Mesodermal cell (in vitro differentiated cells): Measurements from ENCODE around the gene LPIN3. TPM values are rescaled to one million over a fixed set of nuclear protein-coding genes. Genes with fewer than 3 reads are reported as not detected.
A peak's percentile ranks its signal among the peaks of the same experiment; 100 is the strongest.

Source experiments
- H3K27ac ChIP-seq: 2 replicates; pipeline ENCODE4 v1.7.0; 2013; ENCODE audit warnings: mild to moderate bottlenecking, low read depth, low read length, moderate library complexity; ENCODE audit not compliant: severe bottlenecking
- H3K36me3 ChIP-seq: 2 replicates; pipeline ENCODE4 v1.7.1; 2013; ENCODE audit warnings: mild to moderate bottlenecking, low read length, moderate library complexity; ENCODE audit not compliant: control insufficient read depth, insufficient read depth
- H3K4me1 ChIP-seq: one replicate; pipeline ENCODE4 v1.7.1; 2013; ENCODE audit warnings: mild to moderate bottlenecking, low read length; ENCODE audit not compliant: insufficient read depth, control insufficient read depth, poor library complexity, severe bottlenecking
- H3K4me3 ChIP-seq: 2 replicates; pipeline ENCODE4 v1.7.0; 2013; ENCODE audit warnings: low read length, control low read depth, mild to moderate bottlenecking; ENCODE audit not compliant: insufficient read depth, poor library complexity, severe bottlenecking; ENCODE audit errors: extremely low read depth
- H3K9me3 ChIP-seq: 2 replicates; pipeline ENCODE4 v1.7.1; 2013; ENCODE audit warnings: mild to moderate bottlenecking, low read length, moderate library complexity; ENCODE audit not compliant: control insufficient read depth
- WGBS, 2 experiments: methylation state at CpG; one replicate each; pipeline ENCODE4 v1.1.5; 2013; ENCODE audit warnings: missing lambda C conversion rate in 2 of 2; ENCODE audit not compliant: insufficient coverage in 2 of 2; 5-methylcytosine and 5-hydroxymethylcytosine counted together
- polyA plus RNA-seq, 2 experiments: library from polyadenylated mRNA; stranded (reverse); fragments of 50-300 nt; gene quantifications; one replicate each; pipeline ENCODE4 v1.2.3, GENCODE V29; 2013

Gene LPIN3
- polyA plus RNA-seq (2013, experiment 1 of 2) = 9.8 TPM
- polyA plus RNA-seq (2013, experiment 2 of 2) = 8.1 TPM

- H3K36me3 ChIP-seq = no peaks in the 10 kb centered on the region
- peak within 1 kb of the TSS; percentile 72 for H3K27ac ChIP-seq
- peak within 1 kb of the TSS; percentile 47 for H3K4me3 ChIP-seq
- WGBS, 2 experiments = 4 to 6% methylated on average over 23 to 25 of the region's 33 CpGs
- peaks cover 11% of the 10 kb centered on the region for H3K4me1 ChIP-seq
- no peaks in the 10 kb centered on the region for H3K9me3 ChIP-seq
These were observed at the start of gene LPIN3 for GRCh38 chr20:41340327-41341055. Gene LPIN3 (plus strand): TSS chr20:41340821. CDS start chr20:41345804, 4,983 bp downstream.

- no peak overlapping the region for H3K27ac ChIP-seq
- H3K4me1 ChIP-seq = peaks cover 8% of the 10 kb centered on the region
- no peaks in the 10 kb centered on the region for H3K36me3 ChIP-seq
- H3K9me3 ChIP-seq = no peaks in the 10 kb centered on the region
- 50 to 100% methylated on average over 1 of the region's 2 CpGs for WGBS, 2 experiments
- no peak overlapping the region for H3K4me3 ChIP-seq
These were observed 47.2 kb upstream of the LPIN3 start for GRCh38 chr20:41293269-41294037.

- Histone ChIP-seq H3K4me1 (peaks cover 11% of the 10 kb centered on the region), H3K27ac (no peak overlapping the region), H3K4me3 (no peak overlapping the region), H3K9me3 (no peaks in the 10 kb centered on the region), H3K36me3 (no peaks in the 10 kb centered on the region)
- WGBS, 2 experiments = no CpG with 5 or more reads among the region's 3 CpGs
These were observed 40.7 kb upstream of the LPIN3 start for GRCh38 chr20:41299899-41300298.

GRCh38 chr20:41300383-41300782, 40.2 kb upstream of the LPIN3 start:
- H3K9me3 ChIP-seq = no peaks in the 10 kb centered on the region
- no peak overlapping the region for H3K27ac ChIP-seq
- 82 to 83% methylated on average over 2 of the region's 3 CpGs for WGBS, 2 experiments
- no peaks in the 10 kb centered on the region for H3K36me3 ChIP-seq
- H3K4me3 ChIP-seq = no peak overlapping the region
- peaks cover 11% of the 10 kb centered on the region for H3K4me1 ChIP-seq

GRCh38 chr20:41300886-41301285, 39.7 kb upstream of the LPIN3 start:
- peak overlapping the region; percentile 31 for H3K27ac ChIP-seq
- no peaks in the 10 kb centered on the region for H3K36me3 ChIP-seq
- WGBS, 2 experiments = 77 to 88% methylated on average over 4 of the region's 4 CpGs
- peaks cover 11% of the 10 kb centered on the region for H3K4me1 ChIP-seq
- no peaks in the 10 kb centered on the region for H3K9me3 ChIP-seq
- H3K4me3 ChIP-seq = no peak overlapping the region

- WGBS, 2 experiments = 64 to 80% methylated on average over 1 of the region's 1 CpG
These were observed 36.6 kb upstream of the LPIN3 start for GRCh38 chr20:41304002-41304401.

GRCh38 chr20:41304424-41305079, 36.1 kb upstream of the LPIN3 start:
- H3K4me1 ChIP-seq = peaks cover 25% of the 10 kb centered on the region

More at GRCh38 chr20:41304002-41304401, 36.6 kb upstream of the LPIN3 start:
- Histone ChIP-seq H3K36me3 (no peaks in the 10 kb centered on the region), H3K4me1 (peaks cover 20% of the 10 kb centered on the region), H3K9me3 (no peaks in the 10 kb centered on the region), H3K4me3 (no peak overlapping the region), H3K27ac (no peak overlapping the region)

GRCh38 chr20:41306061-41306727, 34.4 kb upstream of the LPIN3 start:
- Histone ChIP-seq H3K4me1 (peaks cover 16% of the 10 kb centered on the region), H3K9me3 (no peaks in the 10 kb centered on the region), H3K4me3 (no peak overlapping the region), H3K36me3 (no peaks in the 10 kb centered on the region), H3K27ac (no peak overlapping the region)
- WGBS, 2 experiments = 100% methylated on average over 1 of the region's 5 CpGs

More at GRCh38 chr20:41304424-41305079, 36.1 kb upstream of the LPIN3 start:
- no peak overlapping the region for H3K4me3 ChIP-seq
- H3K9me3 ChIP-seq = no peaks in the 10 kb centered on the region
- no peak overlapping the region for H3K27ac ChIP-seq
- no CpG with 5 or more reads among the region's 3 CpGs for WGBS, 2 experiments
- H3K36me3 ChIP-seq = no peaks in the 10 kb centered on the region

GRCh38 chr20:41307021-41307420, 33.6 kb upstream of the LPIN3 start:
- Histone ChIP-seq H3K4me3 (no peak overlapping the region), H3K27ac (no peak overlapping the region), H3K4me1 (peaks cover 14% of the 10 kb centered on the region), H3K9me3 (no peaks in the 10 kb centered on the region), H3K36me3 (no peaks in the 10 kb centered on the region)
- WGBS, 2 experiments = 100% methylated on average over 1 of the region's 1 CpG

GRCh38 chr20:41308290-41308711, 32.3 kb upstream of the LPIN3 start:
- H3K27ac ChIP-seq = no peak overlapping the region
- peaks cover 14% of the 10 kb centered on the region for H3K4me1 ChIP-seq
- no peaks in the 10 kb centered on the region for H3K36me3 ChIP-seq
- H3K4me3 ChIP-seq = no peak overlapping the region
- H3K9me3 ChIP-seq = no peaks in the 10 kb centered on the region
- no CpG with 5 or more reads among the region's 1 CpG for WGBS, 2 experiments
